Measurements from ENCODE around the gene AIFM1. TPM values are rescaled to one million over a fixed set of nuclear protein-coding genes. Genes with fewer than 3 reads are reported as not detected.

The AIFM1 gene
- 132 TPM for total RNA-seq
- long read RNA-seq, transcript AIFM1-201 (16 exons, 2,260 nt): major isoform, 145 of 154 reads
- long read RNA-seq, partial matches to known transcripts: 6 of 154 reads
- long read RNA-seq, other reads (novel, unspliced or antisense): 3 of 154 reads

DNA sequence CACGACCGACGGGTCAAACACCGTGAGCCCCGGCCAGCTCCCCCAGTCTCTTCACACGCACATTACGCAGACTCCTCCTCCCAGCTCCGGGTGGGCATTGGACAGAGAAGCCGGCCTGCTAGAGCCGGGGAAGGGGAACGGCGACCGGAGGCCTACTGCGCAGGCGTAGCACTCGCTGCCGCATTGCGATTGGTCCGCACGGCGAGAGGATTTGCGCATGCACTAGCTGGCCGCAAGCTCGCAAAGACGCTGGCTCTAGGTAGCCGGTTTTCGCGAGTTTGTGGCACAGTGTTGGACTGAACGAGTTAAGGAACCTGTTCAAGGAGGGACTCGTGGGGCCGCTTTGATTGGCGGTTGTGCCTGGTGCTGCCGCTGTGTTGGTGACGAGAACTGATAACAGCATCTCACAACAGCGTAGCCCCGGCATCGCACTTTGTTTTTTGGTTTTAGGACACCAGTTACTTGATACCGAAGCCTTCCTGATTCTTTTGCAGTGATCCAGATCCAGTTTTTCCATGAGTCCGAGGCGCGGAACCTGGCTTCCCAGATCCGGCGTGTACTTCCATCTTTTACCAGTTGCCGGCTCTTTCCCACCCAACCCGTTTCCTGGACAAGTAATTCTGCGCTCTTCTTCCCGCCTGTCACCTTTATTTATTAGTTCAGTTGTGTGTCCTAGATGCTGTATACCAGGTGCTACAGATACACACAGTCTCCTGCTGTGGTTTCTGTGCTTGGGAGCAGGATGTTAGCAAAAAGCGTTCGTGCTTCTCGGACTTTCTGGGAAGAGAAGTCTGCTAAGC lies at the start of gene AIFM1:
TSS of gene AIFM1 (minus strand) at position 139 of the 800 bp plus-strand sequence. CDS start 185 bp downstream, outside the sequence.
- DNase-seq (ENCODE audit: missing footprints) (peak; percentile 95), ATAC-seq (peak; percentile 99)
- intact Hi-C loops (cut with DNase I): loop anchor here (2.0 kb wide), 1 partner anchor 41 kb away; no protein-coding TSS in a partner anchor

DNA sequence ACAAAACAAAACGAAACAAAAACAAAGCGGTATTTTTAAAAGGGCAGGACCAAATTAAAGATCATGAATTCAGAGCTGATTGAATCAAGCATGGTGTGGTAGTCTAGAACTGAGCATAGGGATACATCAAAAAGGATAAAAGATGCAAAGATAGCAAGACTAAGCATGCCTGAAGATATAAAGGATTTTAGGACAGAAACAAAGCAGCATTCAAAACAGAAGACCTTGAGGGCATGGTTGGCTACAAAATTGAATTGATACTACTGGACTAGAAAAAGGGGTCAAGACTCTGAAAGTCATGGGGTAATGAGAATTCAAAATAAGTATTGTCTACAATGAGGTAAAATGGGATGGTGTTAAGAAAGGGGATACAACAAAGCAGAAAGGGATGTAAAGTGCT lies 47.7 kb upstream of the AIFM1 start:
- ATAC-seq: no peak
- no peak for DNase-seq (ENCODE audit: missing footprints)
- intact Hi-C loops (cut with DNase I): no loop called here

DNA sequence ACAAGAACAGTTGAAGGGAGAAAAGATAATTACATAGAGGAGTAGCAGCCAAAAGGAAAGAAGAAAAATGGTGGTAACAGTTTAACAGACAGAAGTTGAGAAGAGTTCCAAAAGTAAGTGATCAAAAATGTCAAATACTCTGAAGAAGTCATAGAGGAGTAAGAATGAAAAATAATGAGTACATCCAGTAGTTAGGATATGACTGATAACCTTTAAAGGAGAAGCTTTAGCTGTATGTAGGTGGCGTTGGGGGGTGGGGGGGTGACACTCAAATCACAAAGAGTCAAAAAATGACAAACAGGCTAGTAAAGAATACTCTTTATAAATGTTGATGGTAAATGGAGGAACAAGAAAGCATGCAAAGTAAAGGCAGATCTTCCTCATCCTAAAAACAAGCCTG lies 46.7 kb upstream of the AIFM1 start:
- ATAC-seq: no peak

DNA sequence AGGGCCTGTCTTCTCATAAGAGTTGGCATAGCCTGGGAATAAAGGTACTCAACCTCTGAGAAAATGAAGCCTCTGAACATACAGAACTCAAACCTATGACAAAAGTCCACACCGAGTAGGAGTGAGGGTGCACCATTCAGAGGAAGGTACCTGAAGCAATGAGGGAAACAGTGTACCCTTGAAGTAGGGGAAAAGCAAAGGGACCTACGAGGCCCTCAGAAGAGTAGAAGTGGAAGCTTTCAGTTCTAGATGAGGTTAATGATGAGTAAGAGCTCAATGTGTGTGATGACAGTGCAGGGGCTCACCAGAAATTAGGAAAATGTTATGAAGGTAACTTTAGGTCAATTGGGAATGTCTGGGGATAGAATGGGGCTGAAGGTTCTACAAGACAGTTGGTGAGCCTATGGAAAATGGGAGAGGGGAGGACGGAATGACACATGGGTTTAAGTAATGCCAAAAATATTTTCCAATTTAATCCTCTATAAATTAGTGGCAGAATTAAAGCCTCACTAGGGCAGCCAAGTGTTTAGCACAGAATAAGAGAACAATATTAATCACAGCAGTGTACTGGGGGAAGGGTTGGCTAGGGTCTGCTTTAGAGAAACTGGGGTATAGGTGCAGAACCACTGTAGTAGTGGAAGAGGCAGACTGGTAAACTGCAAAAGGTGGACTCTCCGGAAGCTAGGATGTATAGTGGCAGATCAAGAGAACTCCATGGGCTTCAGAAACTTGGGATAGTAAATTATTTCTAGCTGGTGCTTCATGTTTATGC lies 46.0 kb upstream of the AIFM1 start:
- ATAC-seq: no peak
- intact Hi-C loops (cut with DNase I): no loop called here
- no peak for DNase-seq (ENCODE audit: missing footprints)

More for the DNA sequence above, 46.7 kb upstream of the AIFM1 start:
- no peak for DNase-seq (ENCODE audit: missing footprints)
- intact Hi-C loops (cut with DNase I): no loop called here

DNA sequence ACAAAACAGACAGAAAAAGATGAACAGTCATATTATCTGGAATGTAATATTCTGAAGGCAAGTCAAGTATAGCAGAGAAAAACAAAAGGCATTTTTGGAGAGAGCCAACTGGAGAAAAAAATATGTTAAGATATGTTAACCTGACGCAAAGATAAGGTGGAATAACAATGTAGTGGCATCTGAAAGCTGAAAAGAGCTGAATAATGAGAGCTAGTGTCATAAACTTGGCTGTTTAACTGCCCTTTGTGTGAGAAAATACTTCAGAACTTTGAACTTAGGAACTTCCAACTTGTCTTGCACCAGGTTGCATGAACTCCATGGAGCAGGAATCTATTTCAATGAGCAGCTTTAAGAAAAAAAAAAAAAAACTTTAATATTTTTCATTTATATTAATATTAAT lies 39.0 kb upstream of the AIFM1 start:
- intact Hi-C loops (cut with DNase I): no loop called here
- ATAC-seq (no peak), DNase-seq (ENCODE audit: missing footprints) (no peak)

DNA sequence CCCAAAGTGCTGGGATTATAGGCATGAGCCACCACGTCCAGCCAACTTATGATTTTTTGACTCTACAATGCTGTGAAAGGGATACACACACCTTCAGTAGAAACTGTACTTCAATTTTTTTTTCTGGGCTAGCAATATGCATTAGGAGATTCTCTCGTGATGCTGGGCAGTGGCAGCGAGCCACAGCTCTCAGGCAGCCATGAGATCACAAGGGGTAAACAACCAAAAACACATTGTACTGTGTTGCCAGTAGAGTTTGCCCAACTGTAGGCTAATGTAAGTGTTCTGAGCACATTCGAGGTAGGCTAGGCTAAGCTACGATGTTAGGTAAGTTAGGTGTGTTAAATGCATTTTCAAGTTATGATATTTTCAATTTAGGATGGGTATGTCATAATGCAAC lies 31.8 kb upstream of the AIFM1 start:
- ATAC-seq (no peak), DNase-seq (ENCODE audit: missing footprints) (no peak)
- intact Hi-C loops (cut with DNase I): loop anchor here (10.0 kb wide), 1 partner anchor 593 kb away; no protein-coding TSS in a partner anchor

DNA sequence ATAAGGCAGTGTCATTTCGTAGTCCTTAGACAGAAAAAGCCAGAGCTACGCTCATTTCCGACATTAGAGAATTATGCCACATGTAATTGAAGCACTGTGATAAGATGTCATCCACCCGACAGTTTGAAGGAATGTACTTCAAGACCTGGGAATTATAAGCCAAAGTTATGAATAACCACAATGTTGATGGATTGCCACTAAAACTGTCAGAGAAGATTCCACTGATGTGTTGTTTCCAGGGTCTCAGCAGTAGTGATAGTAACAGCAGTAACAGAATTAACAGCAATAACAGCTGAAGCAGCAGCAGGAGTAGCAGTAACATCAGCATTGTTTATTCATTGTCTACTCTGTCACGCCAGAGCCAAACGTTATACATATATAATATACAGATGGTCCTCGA lies 30.8 kb upstream of the AIFM1 start:
- intact Hi-C loops (cut with DNase I): loop anchor here (10.0 kb wide), 1 partner anchor 592 kb away; no protein-coding TSS in a partner anchor
- DNase-seq (ENCODE audit: missing footprints) (no peak), ATAC-seq (no peak)

DNA sequence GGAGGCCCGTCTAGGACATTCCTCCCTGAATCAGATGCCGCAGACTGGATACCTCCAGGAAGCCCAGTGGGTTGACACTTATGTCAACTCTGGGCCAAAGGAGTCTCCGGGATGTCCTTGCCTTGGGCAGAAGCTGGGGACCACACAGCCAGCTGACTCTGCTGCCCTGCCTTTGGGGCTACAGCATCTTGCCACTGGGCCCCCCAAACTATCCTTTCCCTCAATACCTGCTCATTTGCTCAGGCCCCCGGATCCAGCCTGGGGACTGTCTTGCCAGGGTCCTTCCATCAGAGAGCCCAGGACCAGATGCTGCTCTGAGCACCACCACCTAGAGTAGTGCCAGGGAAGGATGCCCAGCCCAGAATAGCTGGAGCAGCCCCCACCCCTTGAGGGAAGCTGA lies 25.2 kb upstream of the AIFM1 start:
- DNase-seq (ENCODE audit: missing footprints): no peak
- intact Hi-C loops (cut with DNase I): loop anchor here (10.0 kb wide), 1 partner anchor 586 kb away; no protein-coding TSS in a partner anchor
- no peak for ATAC-seq

DNA sequence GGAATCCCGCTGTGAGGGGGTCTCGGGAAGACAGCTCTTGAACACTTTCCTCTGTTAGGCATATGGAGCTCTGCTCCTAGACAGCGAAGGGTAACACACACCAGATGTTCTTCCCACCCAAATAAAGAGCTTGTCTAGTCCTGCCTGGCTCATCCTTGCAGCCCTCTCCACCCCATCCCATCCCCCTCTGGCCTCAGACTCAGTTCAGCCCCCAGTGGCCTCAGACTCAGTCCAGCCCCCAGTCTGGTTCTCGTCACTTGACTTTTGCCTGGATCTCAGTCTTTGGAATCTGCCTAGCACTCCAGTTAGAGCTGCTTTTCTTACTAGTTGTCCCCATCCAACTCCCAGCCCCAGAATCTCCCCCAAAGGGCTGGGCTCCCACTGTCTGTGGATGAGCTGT lies 21.0 kb upstream of the AIFM1 start:
- DNase-seq (ENCODE audit: missing footprints) (no peak), ATAC-seq (no peak)
- intact Hi-C loops (cut with DNase I): no loop called here

DNA sequence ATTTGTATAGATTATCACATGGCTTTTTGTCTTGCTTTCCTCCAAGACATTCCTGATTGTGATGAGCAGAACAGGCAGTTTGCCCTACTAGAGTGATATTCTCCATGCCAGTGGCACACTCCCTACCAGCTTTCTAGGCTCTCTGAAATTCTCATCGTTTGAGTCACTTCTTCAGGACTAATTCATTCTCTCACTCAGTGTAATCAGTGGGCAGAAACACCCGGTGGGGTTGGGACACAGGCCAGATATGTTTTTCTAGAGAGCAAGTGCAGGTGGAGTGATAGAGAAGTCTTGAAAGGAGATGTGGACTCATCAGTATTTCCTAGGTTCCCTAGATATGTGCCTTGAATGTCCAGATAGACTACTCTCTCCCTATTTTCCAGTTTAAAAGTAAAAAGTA lies 19.2 kb upstream of the AIFM1 start:
- intact Hi-C loops (cut with DNase I): no loop called here
- no peak for DNase-seq (ENCODE audit: missing footprints)

DNA sequence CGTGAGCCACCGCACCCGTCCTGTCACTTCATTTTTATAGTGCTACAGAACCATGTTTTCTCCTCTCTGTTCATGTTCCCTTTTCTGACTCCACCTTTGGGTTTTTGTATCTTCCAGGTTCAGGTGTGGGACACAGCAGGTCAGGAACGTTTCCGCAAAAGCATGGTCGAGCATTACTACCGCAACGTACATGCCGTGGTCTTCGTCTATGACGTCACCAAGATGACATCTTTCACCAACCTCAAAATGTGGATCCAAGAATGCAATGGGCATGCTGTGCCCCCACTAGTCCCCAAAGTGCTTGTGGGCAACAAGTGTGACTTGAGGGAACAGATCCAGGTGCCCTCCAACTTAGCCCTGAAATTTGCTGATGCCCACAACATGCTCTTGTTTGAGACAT lies 18.5 kb upstream of the AIFM1 start:
- DNase-seq (ENCODE audit: missing footprints) (no peak), ATAC-seq (no peak)
- intact Hi-C loops (cut with DNase I): no loop called here

More for the DNA sequence above, 19.2 kb upstream of the AIFM1 start:
- no peak for ATAC-seq

DNA sequence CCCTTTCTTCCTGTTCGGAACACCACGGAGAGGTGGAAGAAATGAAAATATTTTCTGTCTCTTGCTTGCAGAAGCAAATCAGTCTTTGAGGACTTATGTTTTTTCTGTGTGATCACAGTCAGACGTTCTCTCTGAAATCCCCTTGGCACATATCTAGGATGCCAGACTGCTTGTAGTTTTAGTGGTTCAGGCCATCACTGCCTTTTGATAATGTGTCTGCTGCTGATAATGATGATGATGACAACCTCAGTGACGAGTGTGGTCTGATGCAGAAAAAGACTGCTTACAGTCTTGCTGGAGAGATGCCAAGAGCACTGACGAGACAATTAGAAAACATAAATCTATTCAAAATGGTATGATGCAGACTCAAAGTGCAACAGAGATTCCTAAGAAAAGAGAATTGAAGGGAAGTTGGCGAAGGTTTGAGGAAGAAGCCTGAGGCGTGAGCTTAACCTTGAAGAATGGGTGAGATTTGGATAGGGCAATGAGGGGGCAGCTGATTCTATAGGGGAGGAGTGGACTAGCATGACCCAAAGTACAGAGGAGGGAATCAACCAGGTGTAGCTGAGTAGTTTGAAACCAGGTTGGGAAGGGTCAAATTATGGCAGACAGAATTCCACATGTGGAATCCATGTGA lies 14.1 kb upstream of the AIFM1 start:
- intact Hi-C loops (cut with DNase I): no loop called here
- DNase-seq (ENCODE audit: missing footprints): no peak
- no peak for ATAC-seq

DNA sequence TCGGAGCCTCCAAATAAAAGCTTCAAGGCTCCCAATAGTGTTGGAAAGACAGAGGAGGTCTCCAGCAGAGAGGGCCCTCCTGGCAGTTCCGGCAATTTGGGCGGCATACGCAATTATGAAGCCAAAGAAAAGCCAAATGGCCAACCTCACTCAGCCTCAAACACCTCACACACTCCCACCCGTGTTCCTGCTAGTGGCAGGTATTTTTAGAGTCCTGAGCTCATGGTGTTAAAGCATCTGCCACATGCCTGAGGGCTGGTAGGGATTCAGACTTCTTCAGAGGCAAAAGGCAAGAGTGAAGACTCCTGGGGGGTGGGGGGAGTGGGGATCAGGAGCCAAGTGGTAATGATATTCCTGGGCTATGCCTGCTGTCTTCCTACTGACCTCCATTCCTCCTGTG lies 13.5 kb upstream of the AIFM1 start:
- intact Hi-C loops (cut with DNase I): no loop called here
- DNase-seq (ENCODE audit: missing footprints): no peak
- no peak for ATAC-seq

DNA sequence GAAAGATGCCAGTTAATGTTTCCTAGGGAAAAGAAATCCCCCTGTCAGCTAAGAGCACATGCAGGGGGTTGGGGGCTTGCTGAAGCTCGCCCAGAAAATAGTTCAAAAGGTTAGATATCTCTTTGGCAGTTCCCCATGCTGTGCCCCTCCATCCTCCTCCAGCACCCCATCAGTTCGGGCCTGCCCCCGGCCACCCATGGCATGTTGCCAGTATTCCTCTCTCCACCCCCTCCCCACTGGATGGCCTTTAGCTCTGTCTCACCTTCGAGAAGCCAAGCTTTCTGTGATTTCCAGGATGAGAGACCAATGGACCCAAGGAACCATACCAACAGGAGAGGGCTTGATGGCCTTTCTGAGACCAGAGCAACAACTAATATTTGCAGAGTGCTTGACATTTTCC lies 11.3 kb upstream of the AIFM1 start:
- intact Hi-C loops (cut with DNase I): no loop called here
- ATAC-seq (no peak), DNase-seq (ENCODE audit: missing footprints) (no peak)

DNA sequence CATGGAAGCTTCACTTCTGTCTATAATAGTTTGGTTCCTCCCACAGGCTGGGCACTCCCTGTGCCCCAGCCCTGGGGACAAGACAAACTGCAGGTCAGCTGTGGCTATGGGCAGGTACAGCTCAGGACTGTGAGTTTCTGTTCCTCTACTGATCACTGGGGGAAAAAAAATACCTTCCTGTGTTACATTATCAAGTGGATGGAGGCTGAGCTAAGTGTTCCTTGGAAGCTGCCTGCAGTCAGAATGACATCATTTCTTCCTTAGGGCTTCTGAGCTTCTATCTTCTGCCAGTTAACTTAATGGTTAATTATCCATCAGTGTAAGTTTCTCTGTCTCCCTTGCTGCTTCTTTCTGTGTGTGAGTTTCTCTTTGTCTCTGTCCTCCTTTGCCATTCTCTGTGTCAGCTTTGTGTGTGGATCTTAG lies 10.7 kb upstream of the AIFM1 start:
- DNase-seq (ENCODE audit: missing footprints) (no peak), ATAC-seq (no peak)
- intact Hi-C loops (cut with DNase I): no loop called here

DNA sequence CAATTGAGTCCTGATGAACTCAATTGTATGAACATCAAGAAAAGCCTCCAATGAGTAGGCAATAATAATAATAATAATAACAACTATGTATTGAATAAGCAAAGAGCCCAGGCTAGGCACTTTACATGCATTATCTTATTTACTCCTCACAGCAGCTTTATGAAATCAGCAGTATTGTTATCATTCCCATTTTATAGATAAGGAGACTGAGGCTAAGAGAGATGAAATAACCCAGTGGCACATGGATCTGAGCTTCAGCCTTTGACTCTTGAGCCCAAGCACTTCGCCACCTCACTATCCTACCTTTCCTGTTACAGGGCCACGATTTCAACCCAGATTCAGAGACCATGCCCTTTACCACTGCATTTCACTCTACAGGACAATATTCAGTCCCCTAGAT lies 9.3 kb upstream of the AIFM1 start:
- intact Hi-C loops (cut with DNase I): no loop called here
- ATAC-seq (no peak), DNase-seq (ENCODE audit: missing footprints) (no peak)

DNA sequence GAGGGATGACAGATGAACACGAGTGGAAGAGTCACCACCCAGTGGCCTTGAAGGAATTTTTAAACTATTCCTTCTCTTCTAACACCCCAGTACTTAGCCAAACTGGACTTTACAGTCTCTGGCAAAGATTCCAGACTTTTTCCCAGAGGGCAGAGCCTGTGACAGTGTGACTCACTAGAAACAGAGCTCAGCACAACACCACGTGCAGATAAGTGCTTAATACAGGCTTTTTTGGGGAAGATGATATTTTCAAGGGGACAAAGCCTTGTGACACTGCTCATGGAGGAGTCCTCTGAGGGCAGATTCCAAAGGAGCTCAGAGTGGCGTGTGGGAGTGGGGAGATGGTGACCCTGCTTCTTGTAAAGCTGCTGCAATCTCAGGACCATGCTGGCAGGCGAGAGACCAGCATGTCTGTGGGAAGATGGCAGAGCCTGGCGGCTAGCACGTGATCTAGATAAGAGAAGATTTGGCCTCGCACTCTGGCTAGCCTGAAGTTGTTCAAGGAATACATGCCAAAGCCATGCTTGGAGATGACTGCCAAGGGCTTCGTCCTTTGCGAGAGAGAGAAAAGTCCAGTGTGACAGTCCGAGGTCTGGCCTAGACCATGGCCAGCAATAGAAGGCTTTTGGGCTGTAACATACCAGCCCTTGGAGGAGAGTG lies 8.5 kb upstream of the AIFM1 start:
- ATAC-seq (peak; percentile 89), DNase-seq (ENCODE audit: missing footprints) (peak; percentile 72)
- intact Hi-C loops (cut with DNase I): no loop called here

DNA sequence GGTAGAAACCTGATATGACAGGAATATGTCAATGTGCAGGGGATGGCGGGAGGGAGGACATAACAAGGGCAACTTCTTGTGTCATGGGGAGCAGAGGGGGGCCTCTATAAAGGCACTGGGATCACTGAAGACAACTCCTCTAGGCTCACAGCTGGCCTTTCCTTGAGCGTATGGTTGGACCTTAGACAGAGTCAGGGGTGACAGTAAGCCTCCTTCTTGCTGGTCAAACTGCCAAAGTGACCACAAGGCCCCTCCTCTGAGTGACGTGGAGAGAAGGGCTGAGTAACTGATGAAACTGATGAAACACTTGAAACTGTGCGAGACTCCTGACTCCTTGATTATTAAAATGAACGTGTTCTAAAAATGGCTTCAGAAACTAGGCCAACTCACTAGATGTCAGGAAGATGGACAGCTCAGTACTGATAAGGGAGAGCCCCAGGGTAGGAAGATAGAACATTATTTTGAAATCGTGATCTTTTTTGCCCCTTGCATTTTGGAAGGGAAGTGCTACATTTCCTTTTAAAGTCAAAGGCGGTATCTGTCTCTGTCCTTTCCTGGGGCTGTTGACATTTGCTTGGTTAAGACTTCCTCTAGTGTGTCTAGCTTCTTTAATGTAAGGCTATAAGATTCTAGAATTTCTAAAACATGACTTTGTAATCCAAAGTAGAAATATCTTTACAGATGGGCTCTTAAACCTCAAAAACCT lies 7.7 kb upstream of the AIFM1 start:
- intact Hi-C loops (cut with DNase I): no loop called here
- ATAC-seq (peak; percentile 67), DNase-seq (ENCODE audit: missing footprints) (no peak)
